Uterus (tissue), 2 donors: ENCODE measurements around the gene TRMT44.
"Not testable (repeated sequence)": the region's sequence is repeated elsewhere in the genome, so short reads cannot be mapped to it uniquely, and the experiment has no call there.

Source experiments
- POLR2A ChIP-seq, 2 donors: fragments of 450-650 bp; IDR thresholded peaks; one replicate each; pipeline ENCODE4 v1.6.1; 2016; ENCODE audit warnings: antibody characterized with exemption in 2 of 2, mild to moderate bottlenecking in 1 of 2, moderate library complexity in 1 of 2
- TF ChIP-seq, protein P1 (sequence below), 4 experiments: fragments of 200-600 bp in 2 of 4; fragments of 450-650 bp in 2 of 4; sonication (generic) in 2 of 4; IDR thresholded peaks; one replicate each; pipeline ENCODE4 v1.5.1; 2016 to 2019; ENCODE audit warnings: antibody characterized with exemption in 4 of 4, mild to moderate bottlenecking in 2 of 4, moderate library complexity in 1 of 4

GRCh38 chr4:8420151-8420550 lies 20.4 kb upstream of the TRMT44 start:
- TF ChIP-seq POLR2A (IDR thresholded peaks at IDR 0.05), result not testable (repeated sequence)
- TF ChIP-seq, protein P1, sequence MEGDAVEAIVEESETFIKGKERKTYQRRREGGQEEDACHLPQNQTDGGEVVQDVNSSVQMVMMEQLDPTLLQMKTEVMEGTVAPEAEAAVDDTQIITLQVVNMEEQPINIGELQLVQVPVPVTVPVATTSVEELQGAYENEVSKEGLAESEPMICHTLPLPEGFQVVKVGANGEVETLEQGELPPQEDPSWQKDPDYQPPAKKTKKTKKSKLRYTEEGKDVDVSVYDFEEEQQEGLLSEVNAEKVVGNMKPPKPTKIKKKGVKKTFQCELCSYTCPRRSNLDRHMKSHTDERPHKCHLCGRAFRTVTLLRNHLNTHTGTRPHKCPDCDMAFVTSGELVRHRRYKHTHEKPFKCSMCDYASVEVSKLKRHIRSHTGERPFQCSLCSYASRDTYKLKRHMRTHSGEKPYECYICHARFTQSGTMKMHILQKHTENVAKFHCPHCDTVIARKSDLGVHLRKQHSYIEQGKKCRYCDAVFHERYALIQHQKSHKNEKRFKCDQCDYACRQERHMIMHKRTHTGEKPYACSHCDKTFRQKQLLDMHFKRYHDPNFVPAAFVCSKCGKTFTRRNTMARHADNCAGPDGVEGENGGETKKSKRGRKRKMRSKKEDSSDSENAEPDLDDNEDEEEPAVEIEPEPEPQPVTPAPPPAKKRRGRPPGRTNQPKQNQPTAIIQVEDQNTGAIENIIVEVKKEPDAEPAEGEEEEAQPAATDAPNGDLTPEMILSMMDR (IDR thresholded peaks at IDR 0.05), result not testable (repeated sequence)
